ENCODE results near the gene TCEAL8. TPM values are rescaled to one million over a fixed set of nuclear protein-coding genes. Genes with fewer than 3 reads are reported as not detected.
A peak's percentile ranks its signal among the peaks of the same experiment; 100 is the strongest.

TCEAL8 gene
- polyA plus RNA-seq (2013, experiment 1 of 2), result 214 TPM
- polyA plus RNA-seq (2013, experiment 2 of 2), result 208 TPM

DNA sequence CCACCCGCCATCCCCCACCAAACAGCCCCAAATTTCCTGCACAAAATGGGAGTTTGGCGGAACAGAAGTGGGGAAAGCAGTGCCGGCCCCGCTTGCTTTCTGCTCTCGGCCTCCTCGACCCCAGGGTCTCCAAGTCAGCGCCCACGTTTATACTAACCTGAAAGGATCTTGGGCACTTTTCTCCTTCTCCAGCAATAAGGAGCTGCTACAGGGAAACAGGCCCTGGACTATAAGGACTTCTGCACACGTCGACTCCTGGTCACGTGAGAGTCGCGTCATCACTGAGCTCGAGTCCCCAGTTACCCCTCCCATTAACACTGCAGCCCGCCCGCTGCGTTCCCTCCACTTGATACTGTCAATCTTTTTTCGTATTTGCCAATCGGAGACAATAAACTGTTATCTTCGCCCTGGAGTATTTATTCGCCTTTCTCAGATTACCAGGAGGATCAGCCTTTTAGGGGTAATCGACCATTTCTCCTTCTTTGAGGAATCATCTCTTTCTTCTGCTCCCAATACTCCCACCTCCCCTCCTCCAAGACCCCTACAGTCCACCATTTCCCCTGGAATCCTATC lies at the start of gene TCEAL8:
TSS of gene TCEAL8 (minus strand) at position 235 of the 573 bp plus-strand sequence. CDS start 1,176 bp downstream, outside the sequence.
- Histone ChIP-seq H4K8ac (ENCODE audit: low read depth, low read length) (no peak within 1 kb of the TSS), H3K4me1 (ENCODE audit: control insufficient read depth, low read depth, low read length) (no peaks in the 10 kb centered on the region), H3K9ac (ENCODE audit: low read length) (peak within 1 kb of the TSS; percentile 90), H3K27me3 (ENCODE audit: insufficient read depth, low read length, poor library complexity) (no peaks in the 10 kb centered on the region), H4K5ac (ENCODE audit: low read length) (no peak within 1 kb of the TSS), H3K4me3 (ENCODE audit: low read length) (peak within 1 kb of the TSS; percentile 69), H3K79me1 (ENCODE audit: low read length) (no peaks in the 10 kb centered on the region), H3K23ac (ENCODE audit: low read length) (peak within 1 kb of the TSS; percentile 29), H3K56ac (ENCODE audit: low read length) (peak within 1 kb of the TSS; percentile 88), H2BK120ac (ENCODE audit: low read depth, low read length) (peak within 1 kb of the TSS; percentile 67), H3K4ac (ENCODE audit: low read depth, low read length) (peak within 1 kb of the TSS; percentile 78), H3K27ac (ENCODE audit: low read depth, low read length) (peak within 1 kb of the TSS; percentile 92), H3K18ac (ENCODE audit: low read length) (peak within 1 kb of the TSS; percentile 78), H3K79me2 (ENCODE audit: control insufficient read depth, insufficient read depth, low read length) (peaks cover 5% of the 10 kb centered on the region), H2BK5ac (ENCODE audit: low read length) (peak within 1 kb of the TSS; percentile 82), H2BK15ac (replicated peaks; ENCODE audit: low read depth) (no peak within 1 kb of the TSS), H3K4me2 (ENCODE audit: low read length) (peak within 1 kb of the TSS; percentile 33), H3K36me3 (ENCODE audit: control insufficient read depth, insufficient read depth, low read length) (no peaks in the 10 kb centered on the region), H2AK5ac (ENCODE audit: low read length) (no peak within 1 kb of the TSS)
- DNase-seq, result peak; percentile 94
- no CpG with 5 or more reads among the region's 22 CpGs for WGBS (ENCODE audit: extremely low coverage, insufficient coverage, low lambda C conversion rate)

GRCh38 chrX:103304705-103305104 lies 49.8 kb upstream of the TCEAL8 start:
- H2BK15ac ChIP-seq (replicated peaks; ENCODE audit: low read depth), result no peak overlapping the region
- H3K23ac ChIP-seq (ENCODE audit: low read length), result no peak overlapping the region
- H3K79me1 ChIP-seq (ENCODE audit: low read length), result no peaks in the 10 kb centered on the region
- no peak overlapping the region for H4K5ac ChIP-seq (ENCODE audit: low read length)
- H3K4me1 ChIP-seq (ENCODE audit: control insufficient read depth, low read depth, low read length), result no peaks in the 10 kb centered on the region
- no peak overlapping the region for H4K8ac ChIP-seq (ENCODE audit: low read depth, low read length)
- no peak overlapping the region for H3K56ac ChIP-seq (ENCODE audit: low read length)
- H3K9ac ChIP-seq (ENCODE audit: low read length), result no peak overlapping the region
- no peak overlapping the region for H2BK5ac ChIP-seq (ENCODE audit: low read length)
- H3K27me3 ChIP-seq (ENCODE audit: insufficient read depth, low read length, poor library complexity), result no peaks in the 10 kb centered on the region
- no peak overlapping the region for H3K4me2 ChIP-seq (ENCODE audit: low read length)
- no peak overlapping the region for H3K4me3 ChIP-seq (ENCODE audit: low read length)
- no peak overlapping the region for H3K27ac ChIP-seq (ENCODE audit: low read depth, low read length)
- DNase-seq, result no peak
- H3K18ac ChIP-seq (ENCODE audit: low read length), result no peak overlapping the region
- H3K4ac ChIP-seq (ENCODE audit: low read depth, low read length), result no peak overlapping the region
- H2BK120ac ChIP-seq (ENCODE audit: low read depth, low read length), result no peak overlapping the region
- no peaks in the 10 kb centered on the region for H3K79me2 ChIP-seq (ENCODE audit: control insufficient read depth, insufficient read depth, low read length)
- H2AK5ac ChIP-seq (ENCODE audit: low read length), result no peak overlapping the region
- H3K36me3 ChIP-seq (ENCODE audit: control insufficient read depth, insufficient read depth, low read length), result no peaks in the 10 kb centered on the region

GRCh38 chrX:103293118-103293517 lies 38.2 kb upstream of the TCEAL8 start:
- H3K4me3 ChIP-seq (ENCODE audit: low read length), result no peak overlapping the region
- no peak overlapping the region for H2BK15ac ChIP-seq (replicated peaks; ENCODE audit: low read depth)
- no peak overlapping the region for H3K9ac ChIP-seq (ENCODE audit: low read length)
- H4K5ac ChIP-seq (ENCODE audit: low read length), result no peak overlapping the region
- H3K36me3 ChIP-seq (ENCODE audit: control insufficient read depth, insufficient read depth, low read length), result no peaks in the 10 kb centered on the region
- H3K79me1 ChIP-seq (ENCODE audit: low read length), result no peaks in the 10 kb centered on the region
- H2AK5ac ChIP-seq (ENCODE audit: low read length), result no peak overlapping the region
- no peak for DNase-seq
- H2BK120ac ChIP-seq (ENCODE audit: low read depth, low read length), result no peak overlapping the region
- no peak overlapping the region for H2BK5ac ChIP-seq (ENCODE audit: low read length)
- no peak overlapping the region for H4K8ac ChIP-seq (ENCODE audit: low read depth, low read length)
- no peak overlapping the region for H3K4me2 ChIP-seq (ENCODE audit: low read length)
- no peaks in the 10 kb centered on the region for H3K79me2 ChIP-seq (ENCODE audit: control insufficient read depth, insufficient read depth, low read length)
- no peak overlapping the region for H3K18ac ChIP-seq (ENCODE audit: low read length)
- H3K23ac ChIP-seq (ENCODE audit: low read length), result no peak overlapping the region
- H3K27me3 ChIP-seq (ENCODE audit: insufficient read depth, low read length, poor library complexity), result no peaks in the 10 kb centered on the region
- H3K56ac ChIP-seq (ENCODE audit: low read length), result no peak overlapping the region
- no peak overlapping the region for H3K27ac ChIP-seq (ENCODE audit: low read depth, low read length)
- no peak overlapping the region for H3K4ac ChIP-seq (ENCODE audit: low read depth, low read length)
- WGBS (ENCODE audit: extremely low coverage, insufficient coverage, low lambda C conversion rate), result no CpG with 5 or more reads among the region's 2 CpGs
- H3K4me1 ChIP-seq (ENCODE audit: control insufficient read depth, low read depth, low read length), result no peaks in the 10 kb centered on the region

GRCh38 chrX:103279624-103280023 lies 24.7 kb upstream of the TCEAL8 start:
- no peak overlapping the region for H3K4ac ChIP-seq (ENCODE audit: low read depth, low read length)
- no peak overlapping the region for H3K56ac ChIP-seq (ENCODE audit: low read length)
- no peak for DNase-seq
- no peak overlapping the region for H2BK15ac ChIP-seq (replicated peaks; ENCODE audit: low read depth)
- H2BK5ac ChIP-seq (ENCODE audit: low read length), result no peak overlapping the region
- no peaks in the 10 kb centered on the region for H3K27me3 ChIP-seq (ENCODE audit: insufficient read depth, low read length, poor library complexity)
- H3K27ac ChIP-seq (ENCODE audit: low read depth, low read length), result no peak overlapping the region
- H2AK5ac ChIP-seq (ENCODE audit: low read length), result no peak overlapping the region
- H3K79me1 ChIP-seq (ENCODE audit: low read length), result no peaks in the 10 kb centered on the region
- H4K8ac ChIP-seq (ENCODE audit: low read depth, low read length), result no peak overlapping the region
- H3K4me1 ChIP-seq (ENCODE audit: control insufficient read depth, low read depth, low read length), result no peaks in the 10 kb centered on the region
- no CpG with 5 or more reads among the region's 1 CpG for WGBS (ENCODE audit: extremely low coverage, insufficient coverage, low lambda C conversion rate)
- no peaks in the 10 kb centered on the region for H3K36me3 ChIP-seq (ENCODE audit: control insufficient read depth, insufficient read depth, low read length)
- no peak overlapping the region for H3K23ac ChIP-seq (ENCODE audit: low read length)
- H2BK120ac ChIP-seq (ENCODE audit: low read depth, low read length), result no peak overlapping the region
- no peak overlapping the region for H4K5ac ChIP-seq (ENCODE audit: low read length)
- H3K18ac ChIP-seq (ENCODE audit: low read length), result no peak overlapping the region
- no peaks in the 10 kb centered on the region for H3K79me2 ChIP-seq (ENCODE audit: control insufficient read depth, insufficient read depth, low read length)
- H3K9ac ChIP-seq (ENCODE audit: low read length), result no peak overlapping the region
- no peak overlapping the region for H3K4me2 ChIP-seq (ENCODE audit: low read length)
- no peak overlapping the region for H3K4me3 ChIP-seq (ENCODE audit: low read length)

DNA sequence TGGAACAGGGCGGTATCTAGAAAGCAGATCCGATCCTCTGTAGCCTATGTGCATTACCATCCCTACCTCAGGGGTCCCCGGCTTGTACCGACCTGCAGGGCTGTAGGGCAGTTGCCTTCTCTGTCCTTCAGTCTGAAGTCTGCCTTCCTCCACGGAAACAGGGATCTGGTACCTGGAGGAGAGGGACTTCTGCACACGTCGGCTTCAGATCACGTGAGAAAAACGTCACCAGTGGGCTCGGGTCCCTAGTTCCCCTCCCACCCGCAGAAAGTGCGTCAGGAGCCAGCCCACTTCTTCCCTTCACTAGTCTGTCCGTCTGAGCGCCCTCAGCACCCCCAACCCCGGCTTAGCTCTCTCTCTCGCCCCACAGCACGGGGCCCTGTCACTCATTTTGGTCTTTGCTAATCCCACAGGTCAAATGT lies 21.6 kb upstream of the TCEAL8 start, which contains the start of gene TCEAL5:
TSS of gene TCEAL5 (minus strand) at position 170 of the 422 bp plus-strand sequence. CDS start 2,187 bp downstream, outside the sequence.
- H3K79me1 ChIP-seq (ENCODE audit: low read length), result no peaks in the 10 kb centered on the region
- no peak for DNase-seq
- no peak within 1 kb of the TSS for H3K18ac ChIP-seq (ENCODE audit: low read length)
- H3K9ac ChIP-seq (ENCODE audit: low read length), result no peak within 1 kb of the TSS
- H3K36me3 ChIP-seq (ENCODE audit: control insufficient read depth, insufficient read depth, low read length), result no peaks in the 10 kb centered on the region
- H3K4me3 ChIP-seq (ENCODE audit: low read length), result no peak within 1 kb of the TSS
- no peak within 1 kb of the TSS for H3K23ac ChIP-seq (ENCODE audit: low read length)
- no peak within 1 kb of the TSS for H4K8ac ChIP-seq (ENCODE audit: low read depth, low read length)
- H2BK15ac ChIP-seq (replicated peaks; ENCODE audit: low read depth), result no peak within 1 kb of the TSS
- H4K5ac ChIP-seq (ENCODE audit: low read length), result no peak within 1 kb of the TSS
- H3K27ac ChIP-seq (ENCODE audit: low read depth, low read length), result no peak within 1 kb of the TSS
- no peak within 1 kb of the TSS for H2BK5ac ChIP-seq (ENCODE audit: low read length)
- WGBS (ENCODE audit: extremely low coverage, insufficient coverage, low lambda C conversion rate), result no CpG with 5 or more reads among the region's 17 CpGs
- H3K4ac ChIP-seq (ENCODE audit: low read depth, low read length), result no peak within 1 kb of the TSS
- no peak within 1 kb of the TSS for H2BK120ac ChIP-seq (ENCODE audit: low read depth, low read length)
- no peaks in the 10 kb centered on the region for H3K4me1 ChIP-seq (ENCODE audit: control insufficient read depth, low read depth, low read length)
- no peaks in the 10 kb centered on the region for H3K79me2 ChIP-seq (ENCODE audit: control insufficient read depth, insufficient read depth, low read length)
- no peaks in the 10 kb centered on the region for H3K27me3 ChIP-seq (ENCODE audit: insufficient read depth, low read length, poor library complexity)
- peak within 1 kb of the TSS; percentile 42 for H3K56ac ChIP-seq (ENCODE audit: low read length)
- no peak within 1 kb of the TSS for H2AK5ac ChIP-seq (ENCODE audit: low read length)
- peak within 1 kb of the TSS; percentile 18 for H3K4me2 ChIP-seq (ENCODE audit: low read length)
